Panc1 (cell line): ENCODE data around the gene RRBP1. TPM values are rescaled to one million over a fixed set of nuclear protein-coding genes. Genes with fewer than 3 reads are reported as not detected.

ENCODE experiments used
- ATAC-seq: fragments of 200-7000 bp; cut with Tn5 transposase; 2 replicates; pipeline ENCODE4 v1.9.1; 2020; ENCODE audit warnings: mild to moderate bottlenecking, moderate library complexity
- BruUV-seq: library from RNA; stranded (reverse); fragments of 400-500 nt; replicated peaks from 2 replicates; lab custom pipeline; 2021; lab: Mats Ljungman, UMichigan
- CTCF ChIA-PET: fragments of 300-600 bp; sonication (Branson Sonifier 250); formaldehyde crosslinking; loops from one replicate; lab custom pipeline; 2022; ENCODE audit warnings: antibody characterized with exemption; lab: Charles Lee
- POLR2A ChIA-PET: fragments of 300-600 bp; sonication (Branson Sonifier 250); formaldehyde crosslinking; loops from one replicate; lab custom pipeline; 2022; ENCODE audit warnings: antibody characterized with exemption; lab: Charles Lee
- DNase-seq: peaks from one replicate; pipeline ENCODE4 v3.0.0-alpha.2; 2010; ENCODE audit warnings: low read depth, low spot score
- H3K27ac ChIP-seq: 2 replicates; pipeline ENCODE4 v1.5.1; 2011; ENCODE audit warnings: mild to moderate bottlenecking, low read length, inconsistent platforms
- H3K27me3 ChIP-seq: fragments of 200-500 bp; sonication (Bioruptor generic); 2 replicates; pipeline ENCODE4 v1.6.0; 2014; ENCODE audit warnings: low read length, inconsistent platforms; ENCODE audit not compliant: control insufficient read depth, insufficient read depth
- H3K36me3 ChIP-seq: fragments of 200-500 bp; sonication (Bioruptor generic); 2 replicates; pipeline ENCODE4 v1.5.1; 2014; ENCODE audit warnings: inconsistent platforms, mild to moderate bottlenecking, low read length, moderate library complexity; ENCODE audit not compliant: control insufficient read depth, insufficient read depth
- H3K4me1 ChIP-seq: 2 replicates; pipeline ENCODE4 v1.5.1; 2011; ENCODE audit warnings: inconsistent platforms, mild to moderate bottlenecking, low read length, moderate library complexity; ENCODE audit not compliant: control insufficient read depth, insufficient read depth
- H3K4me3 ChIP-seq, 2 experiments: 2 replicates each; pipeline ENCODE4 v1.5.1; 2011 to 2012; ENCODE audit warnings: low read depth in 2 of 2, low read length in 2 of 2, mild to moderate bottlenecking in 2 of 2, inconsistent platforms in 1 of 2, moderate library complexity in 1 of 2
- H3K9me3 ChIP-seq: fragments of 200-500 bp; sonication (Bioruptor generic); 2 replicates; pipeline ENCODE4 v1.5.1; 2014; ENCODE audit warnings: low read depth, mild to moderate bottlenecking, inconsistent platforms, low read length, moderate library complexity; ENCODE audit not compliant: control insufficient read depth, insufficient read depth
- CTCF ChIP-seq: fragments of 450-650 bp; IDR thresholded peaks from 2 replicates; pipeline ENCODE4 v1.5.1; 2017; ENCODE audit warnings: mild to moderate bottlenecking
- POLR2AphosphoS5 ChIP-seq: IDR thresholded peaks from 2 replicates; pipeline ENCODE4 v1.6.1; 2012; ENCODE audit warnings: mild to moderate bottlenecking, low read depth, low read length, moderate library complexity
- REST ChIP-seq, 2 experiments: IDR thresholded peaks; 2 replicates each; pipeline ENCODE4 v1.6.1; 2011 to 2012; ENCODE audit warnings: low read depth in 2 of 2, control low read depth in 1 of 2, low read length in 1 of 2, mild to moderate bottlenecking in 1 of 2, moderate library complexity in 1 of 2; ENCODE audit not compliant: insufficient read depth in 1 of 2
- SIN3A ChIP-seq: IDR thresholded peaks from 2 replicates; pipeline ENCODE4 v1.6.1; 2012; ENCODE audit warnings: low read depth, mild to moderate bottlenecking, low read length, moderate library complexity, borderline replicate concordance; ENCODE audit not compliant: insufficient read depth
- TCF7L2 ChIP-seq: IDR thresholded peaks from 2 replicates; pipeline ENCODE4 v1.6.1; 2011; ENCODE audit warnings: mild to moderate bottlenecking, low read depth, low read length, inconsistent platforms
- in situ Hi-C: cut with HindIII; loops from 2 replicates; pipeline ENCODE4 v1.10.0; 2016; ENCODE audit warnings: low sequenced_read_pairs, low pct_unique_long_range_greater_than_20kb
- intact Hi-C: fragments of 100-400 bp; cut with micrococcal nuclease; formaldehyde crosslinking; loops from one replicate; pipeline ENCODE4 v1.10.0; 2022; ENCODE audit not compliant: unreplicated experiment
- total RNA-seq: library from RNA; stranded (reverse); gene quantifications from one replicate; pipeline ENCODE4 v1.2.1, GENCODE V29; 2021; ENCODE audit not compliant: unreplicated experiment

The RRBP1 gene
- total RNA-seq, 1 experiment from 2014 or later = 152 TPM

GRCh38 chr20:17583126-17583525 lies 98.9 kb downstream of the RRBP1 start:
- no peak overlapping the region for H3K4me3 ChIP-seq
- POLR2A ChIA-PET = interaction anchor here (0.9 to 1.0 kb wide), 2 partner anchors 13 to 50 kb away, joined by 3 read pairs; partner anchors contain the start of gene DSTN
- CTCF ChIA-PET = interaction anchor here (0.9 kb wide), 1 partner anchor 79 kb away, joined by 7 read pairs; no protein-coding TSS in a partner anchor
- no peak overlapping the region for H3K27ac ChIP-seq
- ATAC-seq (no peak), DNase-seq (no peak)
- no peaks in the 10 kb centered on the region for H3K36me3 ChIP-seq
- TSS peak; percentile 8 for BruUV-seq
- H3K4me1 ChIP-seq = peaks cover 10% of the 10 kb centered on the region; the same call in 1 of the 2 replicates
- intact Hi-C loops = no loop called here
- H3K9me3 ChIP-seq = no peaks in the 10 kb centered on the region
- TF ChIP-seq POLR2AphosphoS5 = no peak
- no peak for TF ChIP-seq SIN3A
- in situ Hi-C loops = no loop called here
- no peaks in the 10 kb centered on the region for H3K27me3 ChIP-seq

- Histone ChIP-seq H3K27ac (no peak overlapping the region), H3K27me3 (no peaks in the 10 kb centered on the region), H3K4me1 (peaks cover 13% of the 10 kb centered on the region), H3K4me3 (no peak overlapping the region), H3K9me3 (no peaks in the 10 kb centered on the region), H3K36me3 (no peaks in the 10 kb centered on the region)
- BruUV-seq = no TSS peak
- no peak for DNase-seq
- ChIA-PET CTCF (no interaction called here), POLR2A (no interaction called here)
- TF ChIP-seq TCF7L2 (no peak), SIN3A (no peak)
- intact Hi-C loops (no loop called here), in situ Hi-C loops (no loop called here)
- 0 out of 2 replicates have a peak, but pooled peaks have one; percentile 14 for ATAC-seq
These were observed 101.1 kb downstream of the RRBP1 start for GRCh38 chr20:17580895-17581294.

GRCh38 chr20:17579369-17580039 lies 102.5 kb downstream of the RRBP1 start:
- intact Hi-C loops (no loop called here), in situ Hi-C loops (no loop called here)
- Histone ChIP-seq H3K27ac (no peak overlapping the region), H3K9me3 (no peaks in the 10 kb centered on the region), H3K4me1 (peaks cover 23% of the 10 kb centered on the region), H3K36me3 (no peaks in the 10 kb centered on the region), H3K27me3 (no peaks in the 10 kb centered on the region), H3K4me3 (no peak overlapping the region)
- POLR2A ChIA-PET = interaction anchor here (0.5 to 1.3 kb wide), 2 partner anchors 10 to 12 kb away, joined by 3 to 5 read pairs; partner anchors contain the start of gene DSTN
- CTCF ChIA-PET = interaction anchor here (0.6 kb wide), 1 partner anchor 16 kb away, joined by 3 read pairs; no protein-coding TSS in a partner anchor
- TF ChIP-seq TCF7L2 (no peak), SIN3A (no peak), CTCF (no peak), REST (IDR thresholded peaks at IDR 0.05; ENCODE audit: insufficient read depth in 1 of 2, low read depth in 2 of 2, low read length in 1 of 2) (no peak), POLR2AphosphoS5 (no peak)
- ATAC-seq (no peak), DNase-seq (no peak)
- no TSS peak for BruUV-seq
